GM12878 (cell line): ENCODE measurements around the gene MPRIP. TPM values are rescaled to one million over a fixed set of nuclear protein-coding genes. Genes with fewer than 3 reads are reported as not detected.

Source experiments
- ATAC-seq: fragments of 200-7000 bp; cut with Tn5 transposase; 3 replicates; pipeline ENCODE4 v1.9.1; 2020; ENCODE audit warnings: mild to moderate bottlenecking, moderate library complexity
- BruUV-seq: library from RNA; stranded (reverse); fragments of 400-500 nt; replicated peaks from 2 replicates; lab custom pipeline; 2021; lab: Mats Ljungman, UMichigan
- CTCF ChIA-PET: fragments of 300-600 bp; sonication (Branson Sonifier 250); formaldehyde crosslinking; extraction: SDS; loops from one replicate; lab custom pipeline; 2021; ENCODE audit warnings: inconsistent platforms; lab: Yijun Ruan, JAX
- POLR2A ChIA-PET: fragments of 350-600 bp; formaldehyde crosslinking; extraction: SDS; loops from one replicate; lab custom pipeline; 2021; ENCODE audit warnings: inconsistent platforms; lab: Charles Lee
- RAD21 ChIA-PET: fragments of 300-600 bp; sonication (Branson Sonifier 250); formaldehyde crosslinking; loops from one replicate; lab custom pipeline; 2023; ENCODE audit warnings: antibody characterized with exemption; ENCODE audit not compliant: unreplicated experiment; lab: Charles Lee
- SMC1A ChIA-PET: fragments of 300-600 bp; sonication (Branson Sonifier 250); formaldehyde crosslinking; loops from one replicate; lab custom pipeline; 2023; ENCODE audit not compliant: unreplicated experiment, uncharacterized antibody; lab: Charles Lee
- DNase-seq: peaks from one replicate; pipeline ENCODE4 v3.0.0-alpha.2; 2011; ENCODE audit warnings: low read depth, low spot score
- FAIRE-seq: peaks from 3 replicates; lab custom pipeline; 2011; peaks lifted over from hg19 to GRCh38; lab: Jason Lieb, UNC
- H2AFZ ChIP-seq: 2 replicates; pipeline ENCODE4 v1.6.0; 2011; ENCODE audit warnings: low read depth, low read length, control low read depth; ENCODE audit not compliant: control insufficient read depth
- H3K27ac ChIP-seq: 2 replicates; pipeline ENCODE4 v1.5.1; 2011; ENCODE audit warnings: control low read depth; ENCODE audit not compliant: control insufficient read depth, insufficient read depth
- H3K27me3 ChIP-seq, 2 experiments: replicated peaks in 1 of 2; 2 replicates each; pipeline versions ENCODE4 v1.6.0 to v1.6.1; 2011; ENCODE audit warnings: low read length in 1 of 2; ENCODE audit not compliant: control insufficient read depth in 2 of 2, insufficient read depth in 2 of 2
- H3K36me3 ChIP-seq, 2 experiments: 2 replicates each; pipeline ENCODE4 v1.5.1; 2011; ENCODE audit warnings: low read length in 1 of 2; ENCODE audit not compliant: control insufficient read depth in 2 of 2, insufficient read depth in 2 of 2
- H3K4me1 ChIP-seq: 2 replicates; pipeline ENCODE4 v1.6.1; 2011; ENCODE audit warnings: mild to moderate bottlenecking, low read length, moderate library complexity, mixed read lengths; ENCODE audit not compliant: control insufficient read depth, insufficient read depth
- H3K4me2 ChIP-seq: 2 replicates; pipeline ENCODE4 v1.6.0; 2011; ENCODE audit warnings: control low read depth; ENCODE audit not compliant: control insufficient read depth, insufficient read depth
- H3K4me3 ChIP-seq: fragments of 200-600 bp; sonication (generic); 2 replicates; pipeline ENCODE4 v1.5.1; 2016
- H3K79me2 ChIP-seq: 2 replicates; pipeline ENCODE4 v1.6.0; 2011; ENCODE audit warnings: low read length; ENCODE audit not compliant: control insufficient read depth, insufficient read depth
- H3K9ac ChIP-seq: 2 replicates; pipeline ENCODE4 v1.8.0; 2011; ENCODE audit warnings: low read length, control low read depth, mixed read lengths; ENCODE audit not compliant: control insufficient read depth, insufficient read depth
- H3K9me3 ChIP-seq: replicated peaks from 3 replicates; pipeline ENCODE4 v1.5.1; 2011; ENCODE audit warnings: mild to moderate bottlenecking, low read length; ENCODE audit not compliant: control insufficient read depth, insufficient read depth
- H4K20me1 ChIP-seq: 2 replicates; pipeline ENCODE4 v1.6.0; 2011; ENCODE audit not compliant: control insufficient read depth, insufficient read depth
- NFYA ChIP-seq: IDR thresholded peaks from 2 replicates; pipeline ENCODE4 v1.6.1; 2011; ENCODE audit warnings: low read depth, mild to moderate bottlenecking, low read length, improper control_type of control experiment, borderline replicate concordance
- NRF1 ChIP-seq: conservative IDR thresholded peaks from 2 replicates; pipeline ENCODE4 v1.6.1; 2011; ENCODE audit warnings: mild to moderate bottlenecking, low read depth, low read length, improper control_type of control experiment
- PAX5 ChIP-seq: IDR thresholded peaks from 2 replicates; pipeline ENCODE4 v1.6.1; 2011; ENCODE audit warnings: low read depth, low read length, borderline replicate concordance
- RB1 ChIP-seq: fragments of 450-650 bp; formaldehyde crosslinking; IDR thresholded peaks from 2 replicates; pipeline ENCODE4 v1.6.1; 2017; ENCODE audit warnings: mild to moderate bottlenecking, borderline replicate concordance
- RELA ChIP-seq: fragments of 450-650 bp; IDR thresholded peaks from 2 replicates; pipeline ENCODE4 v1.8.0; 2014; ENCODE audit warnings: borderline replicate concordance; ENCODE audit not compliant: partially characterized antibody
- SPI1 ChIP-seq: IDR thresholded peaks from 2 replicates; pipeline ENCODE4 v1.6.1; 2011; ENCODE audit warnings: low read depth, mild to moderate bottlenecking, low read length, moderate library complexity, borderline replicate concordance; ENCODE audit not compliant: insufficient read depth
- TCF12 ChIP-seq: IDR thresholded peaks from 2 replicates; pipeline ENCODE4 v1.6.1; 2011; ENCODE audit warnings: low read depth, mild to moderate bottlenecking, low read length
- ZNF217 ChIP-seq: fragments of 450-650 bp; IDR thresholded peaks from 2 replicates; pipeline ENCODE4 v1.6.1; 2017; ENCODE audit warnings: antibody characterized with exemption, mild to moderate bottlenecking
- WGBS: methylation state at CpG from one replicate; pipeline ENCODE4 v1.1.6; 2016; ENCODE audit warnings: low lambda C conversion rate; ENCODE audit not compliant: insufficient replicate concordance, insufficient coverage; ENCODE audit errors: missing lambda C conversion rate; 5-methylcytosine and 5-hydroxymethylcytosine counted together
- in situ Hi-C: fragments of 300-500 bp; cut with MboI; formaldehyde crosslinking; loops from 9 replicates; pipeline ENCODE4 v1.14.3; 2018; ENCODE audit warnings: mixed read lengths
- intact Hi-C: fragments of 100-400 bp; cut with micrococcal nuclease; formaldehyde crosslinking; loops from one replicate; pipeline ENCODE4 v1.14.2; 2022; ENCODE audit not compliant: unreplicated experiment
- polyA plus RNA-seq, 11 experiments: library from polyadenylated mRNA; depleted of rRNA in 4 of 11; unstranded in 6 of 11; stranded (reverse) in 5 of 11; fragments of >200 nt; fragmentation: Nextera tagmentation in 4 of 11; fragmentation: Illumina TruSeq in 1 of 11; extraction: Ambion mirVana in 4 of 11; extraction: Trizol in 1 of 11; gene quantifications; 1 replicate in 1 of 11; 2 replicates in 10 of 11; pipeline versions ENCODE4 v1.2.1 to v1.2.3, GENCODE V29; 2011 to 2016; ENCODE audit warnings: inconsistent platforms in 2 of 11, missing spikeins in 2 of 11, low read depth in 1 of 11
- total RNA-seq, 4 experiments: library from RNA; depleted of rRNA in 3 of 4; stranded (reverse); fragments of >200 nt in 3 of 4; fragmentation: Illumina TruSeq in 1 of 4; extraction: Trizol in 1 of 4; gene quantifications; 2 replicates each; pipeline versions ENCODE4 v1.2.1 to v1.2.3, GENCODE V29; 2013 to 2021
- TF ChIP-seq, protein P1 (sequence below): IDR thresholded peaks from 2 replicates; pipeline ENCODE4 v1.6.1; 2011; ENCODE audit warnings: borderline replicate concordance, low read depth, mild to moderate bottlenecking, moderate library complexity, low read length; ENCODE audit not compliant: insufficient read depth, poor library complexity, severe bottlenecking
- TF ChIP-seq, protein P2 (sequence below): fragments of 450-650 bp; IDR thresholded peaks from 2 replicates; pipeline ENCODE4 v1.6.1; 2018; ENCODE audit warnings: borderline replicate concordance, mild to moderate bottlenecking; ENCODE audit not compliant: partially characterized antibody
- TF ChIP-seq, protein P3 (sequence below): fragments of 450-650 bp; IDR thresholded peaks from 2 replicates; pipeline ENCODE4 v1.6.1; 2016; ENCODE audit warnings: mild to moderate bottlenecking

MPRIP gene
- total and polyA plus RNA-seq, 10 of the 15 experiments (the other 5 are each of a cell fraction or from before 2014, with no cell fraction given), result 16.5 to 168 (median 71.7) TPM

DNA sequence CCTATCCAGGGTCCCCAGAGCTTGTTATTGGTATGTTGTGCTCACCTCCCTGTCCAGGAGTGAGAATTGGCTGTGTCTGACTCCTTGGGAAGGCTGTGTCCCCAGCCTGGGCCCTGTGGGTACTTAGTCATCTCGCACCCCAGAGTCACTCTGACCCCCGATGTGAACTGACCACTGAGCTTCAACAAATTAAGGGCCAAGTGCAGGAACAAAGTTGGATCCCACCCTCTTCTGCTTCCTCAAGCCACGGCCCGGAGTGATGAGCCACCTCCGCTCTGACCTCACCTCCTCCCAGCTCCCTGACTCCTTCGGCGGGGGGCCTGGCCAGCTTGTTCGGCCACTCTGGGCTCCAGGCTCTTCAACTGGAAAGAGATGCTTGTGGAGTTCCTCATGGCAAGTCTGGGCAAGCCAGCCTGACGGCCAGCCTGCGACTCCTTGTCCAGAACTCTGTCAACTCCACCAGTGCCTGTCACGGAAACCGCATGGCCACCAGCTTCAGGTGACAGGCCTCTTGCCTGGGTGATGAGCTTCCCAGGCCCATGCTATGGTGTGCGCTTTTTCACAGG, 22.3 kb upstream of the MPRIP start:
- Histone ChIP-seq H3K9ac (no peak overlapping the region), H3K36me3 (no peaks in the 10 kb centered on the region), H3K27me3 (no peaks in the 10 kb centered on the region; a peak in 1 of 4 replicates), H3K4me3 (no peak overlapping the region), H2AFZ (no peak overlapping the region), H3K79me2 (no peaks in the 10 kb centered on the region)
- in situ Hi-C loops, result no loop called here
- DNase-seq (no peak), FAIRE-seq (no peak)
- 77% methylated on average over 13 of the region's 13 CpGs for WGBS
- TF ChIP-seq RB1 (no peak), NRF1 (no peak), NFYA (no peak)
- TF ChIP-seq, all 136 proteins: peak for 0
- Histone ChIP-seq H3K4me2 (no peak overlapping the region), H4K20me1 (no peaks in the 10 kb centered on the region), H3K27ac (no peak overlapping the region), H3K4me1 (peaks cover 10% of the 10 kb centered on the region), H3K9me3 (no peaks in the 10 kb centered on the region)
- no TSS peak for BruUV-seq
- no peak for ATAC-seq
- POLR2A ChIA-PET, result interaction anchor here (0.5 to 0.6 kb wide), 2 partner anchors 14 to 632 kb away, joined by 3 to 4 read pairs; no protein-coding TSS in a partner anchor
- CTCF ChIA-PET, result interaction anchor here (0.6 kb wide), 1 partner anchor 399 kb away, joined by 3 read pairs; no protein-coding TSS in a partner anchor
- RAD21 ChIA-PET, result interaction anchor here (0.8 kb wide), 1 partner anchor 358 kb away, joined by 3 read pairs; no protein-coding TSS in a partner anchor
- intact Hi-C loops, result no loop called here
- SMC1A ChIA-PET, result interaction anchor here (0.9 kb wide), 1 partner anchor 723 kb away, joined by 3 read pairs; no protein-coding TSS in a partner anchor

GRCh38 chr17:17020821-17021193, 21.4 kb upstream of the MPRIP start:
- H3K27me3 ChIP-seq, result no peaks in the 10 kb centered on the region; a peak in 1 of 4 replicates
- in situ Hi-C loops, result no loop called here
- no peak overlapping the region for H2AFZ ChIP-seq
- peaks cover 10% of the 10 kb centered on the region for H3K4me1 ChIP-seq
- CTCF ChIA-PET, result no interaction called here
- intact Hi-C loops, result no loop called here
- H3K9ac ChIP-seq, result no peak overlapping the region
- no peaks in the 10 kb centered on the region for H3K9me3 ChIP-seq
- 67% methylated on average over 8 of the region's 8 CpGs for WGBS
- H4K20me1 ChIP-seq, result no peaks in the 10 kb centered on the region
- no peak overlapping the region for H3K4me3 ChIP-seq
- DNase-seq, result no peak
- SMC1A ChIA-PET, result no interaction called here
- H3K79me2 ChIP-seq, result no peaks in the 10 kb centered on the region
- RAD21 ChIA-PET, result interaction anchor here (1.2 kb wide), 1 partner anchor 29 kb away, joined by 3 read pairs; no protein-coding TSS in a partner anchor
- POLR2A ChIA-PET, result no interaction called here
- BruUV-seq, result no TSS peak
- no peak for FAIRE-seq
- H3K36me3 ChIP-seq, result no peaks in the 10 kb centered on the region
- no peak overlapping the region for H3K4me2 ChIP-seq
- no peak overlapping the region for H3K27ac ChIP-seq
- no peak for ATAC-seq
- TF ChIP-seq, protein P1, sequence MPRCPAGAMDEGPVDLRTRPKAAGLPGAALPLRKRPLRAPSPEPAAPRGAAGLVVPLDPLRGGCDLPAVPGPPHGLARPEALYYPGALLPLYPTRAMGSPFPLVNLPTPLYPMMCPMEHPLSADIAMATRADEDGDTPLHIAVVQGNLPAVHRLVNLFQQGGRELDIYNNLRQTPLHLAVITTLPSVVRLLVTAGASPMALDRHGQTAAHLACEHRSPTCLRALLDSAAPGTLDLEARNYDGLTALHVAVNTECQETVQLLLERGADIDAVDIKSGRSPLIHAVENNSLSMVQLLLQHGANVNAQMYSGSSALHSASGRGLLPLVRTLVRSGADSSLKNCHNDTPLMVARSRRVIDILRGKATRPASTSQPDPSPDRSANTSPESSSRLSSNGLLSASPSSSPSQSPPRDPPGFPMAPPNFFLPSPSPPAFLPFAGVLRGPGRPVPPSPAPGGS, result no peak
- no peak for TF ChIP-seq SPI1
- TF ChIP-seq, protein P2, sequence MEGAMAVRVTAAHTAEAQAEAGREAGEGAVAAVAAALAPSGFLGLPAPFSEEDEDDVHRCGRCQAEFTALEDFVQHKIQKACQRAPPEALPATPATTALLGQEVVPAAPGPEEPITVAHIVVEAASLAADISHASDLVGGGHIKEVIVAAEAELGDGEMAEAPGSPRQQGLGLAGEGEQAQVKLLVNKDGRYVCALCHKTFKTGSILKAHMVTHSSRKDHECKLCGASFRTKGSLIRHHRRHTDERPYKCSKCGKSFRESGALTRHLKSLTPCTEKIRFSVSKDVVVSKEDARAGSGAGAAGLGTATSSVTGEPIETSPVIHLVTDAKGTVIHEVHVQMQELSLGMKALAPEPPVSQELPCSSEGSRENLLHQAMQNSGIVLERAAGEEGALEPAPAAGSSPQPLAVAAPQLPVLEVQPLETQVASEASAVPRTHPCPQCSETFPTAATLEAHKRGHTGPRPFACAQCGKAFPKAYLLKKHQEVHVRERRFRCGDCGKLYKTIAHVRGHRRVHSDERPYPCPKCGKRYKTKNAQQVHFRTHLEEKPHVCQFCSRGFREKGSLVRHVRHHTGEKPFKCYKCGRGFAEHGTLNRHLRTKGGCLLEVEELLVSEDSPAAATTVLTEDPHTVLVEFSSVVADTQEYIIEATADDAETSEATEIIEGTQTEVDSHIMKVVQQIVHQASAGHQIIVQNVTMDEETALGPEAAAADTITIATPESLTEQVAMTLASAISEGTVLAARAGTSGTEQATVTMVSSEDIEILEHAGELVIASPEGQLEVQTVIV, result no peak
- TF ChIP-seq, protein P3, sequence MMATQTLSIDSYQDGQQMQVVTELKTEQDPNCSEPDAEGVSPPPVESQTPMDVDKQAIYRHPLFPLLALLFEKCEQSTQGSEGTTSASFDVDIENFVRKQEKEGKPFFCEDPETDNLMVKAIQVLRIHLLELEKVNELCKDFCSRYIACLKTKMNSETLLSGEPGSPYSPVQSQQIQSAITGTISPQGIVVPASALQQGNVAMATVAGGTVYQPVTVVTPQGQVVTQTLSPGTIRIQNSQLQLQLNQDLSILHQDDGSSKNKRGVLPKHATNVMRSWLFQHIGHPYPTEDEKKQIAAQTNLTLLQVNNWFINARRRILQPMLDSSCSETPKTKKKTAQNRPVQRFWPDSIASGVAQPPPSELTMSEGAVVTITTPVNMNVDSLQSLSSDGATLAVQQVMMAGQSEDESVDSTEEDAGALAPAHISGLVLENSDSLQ, result no peak
- TF ChIP-seq TCF12, result no peak
- TF ChIP-seq RELA, result no peak
- no peak for TF ChIP-seq PAX5
- TF ChIP-seq ZNF217, result no peak
